LNCaP clone FGC (cell line): ENCODE results near the gene TFB1M.
"Not testable (repeated sequence)": the region's sequence is repeated elsewhere in the genome, so short reads cannot be mapped to it uniquely, and the experiment has no call there.

Experiments
- DNase-seq: peaks from one replicate; pipeline ENCODE4 v3.0.0-alpha.2; 2011; ENCODE audit warnings: low read depth
- H3K4me3 ChIP-seq: 2 replicates; pipeline ENCODE4 v1.5.1; 2011; ENCODE audit warnings: mild to moderate bottlenecking, low read depth, low read length, control low read depth
- TF ChIP-seq, protein P1 (sequence below): IDR thresholded peaks from 2 replicates; pipeline ENCODE4 v1.5.1; 2012; ENCODE audit warnings: mild to moderate bottlenecking; ENCODE audit not compliant: control insufficient read depth, insufficient read depth; ENCODE audit errors: extremely low read depth

TFB1M gene

DNA sequence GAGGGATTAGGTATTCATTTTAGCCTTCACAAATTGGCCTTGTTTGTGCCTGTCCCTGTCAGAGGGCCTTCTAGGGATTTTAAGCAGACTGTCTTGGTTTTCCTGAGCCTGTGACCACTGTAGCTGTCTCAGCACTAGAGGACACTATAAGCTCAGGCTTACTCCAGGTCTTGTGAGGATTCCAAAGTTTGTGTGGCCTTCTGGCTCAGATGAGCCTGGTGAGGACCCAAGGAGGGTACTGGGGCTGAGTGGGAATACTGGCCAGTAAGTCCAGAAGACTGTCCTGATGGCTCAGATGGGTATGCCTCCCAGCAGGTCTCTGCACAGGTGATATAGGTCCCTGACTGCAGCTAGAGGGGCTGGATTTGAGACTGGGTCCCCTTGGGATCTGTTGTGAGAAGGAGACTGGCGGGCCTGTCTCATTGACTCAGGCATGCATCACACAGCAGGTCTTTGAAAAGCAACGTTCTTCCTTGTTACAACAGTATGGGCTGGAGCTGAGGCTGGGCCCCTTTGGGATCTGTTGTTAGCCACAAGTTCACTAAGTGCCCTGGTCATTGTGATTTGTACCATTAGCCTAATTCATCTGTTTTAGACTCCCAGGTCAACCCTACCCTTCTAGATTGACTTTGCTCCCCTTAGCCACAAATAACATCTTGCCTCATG, 26.3 kb upstream of the TFB1M start:
- DNase-seq, result no peak
- H3K4me3 ChIP-seq, result no peak overlapping the region
- TF ChIP-seq, protein P1, sequence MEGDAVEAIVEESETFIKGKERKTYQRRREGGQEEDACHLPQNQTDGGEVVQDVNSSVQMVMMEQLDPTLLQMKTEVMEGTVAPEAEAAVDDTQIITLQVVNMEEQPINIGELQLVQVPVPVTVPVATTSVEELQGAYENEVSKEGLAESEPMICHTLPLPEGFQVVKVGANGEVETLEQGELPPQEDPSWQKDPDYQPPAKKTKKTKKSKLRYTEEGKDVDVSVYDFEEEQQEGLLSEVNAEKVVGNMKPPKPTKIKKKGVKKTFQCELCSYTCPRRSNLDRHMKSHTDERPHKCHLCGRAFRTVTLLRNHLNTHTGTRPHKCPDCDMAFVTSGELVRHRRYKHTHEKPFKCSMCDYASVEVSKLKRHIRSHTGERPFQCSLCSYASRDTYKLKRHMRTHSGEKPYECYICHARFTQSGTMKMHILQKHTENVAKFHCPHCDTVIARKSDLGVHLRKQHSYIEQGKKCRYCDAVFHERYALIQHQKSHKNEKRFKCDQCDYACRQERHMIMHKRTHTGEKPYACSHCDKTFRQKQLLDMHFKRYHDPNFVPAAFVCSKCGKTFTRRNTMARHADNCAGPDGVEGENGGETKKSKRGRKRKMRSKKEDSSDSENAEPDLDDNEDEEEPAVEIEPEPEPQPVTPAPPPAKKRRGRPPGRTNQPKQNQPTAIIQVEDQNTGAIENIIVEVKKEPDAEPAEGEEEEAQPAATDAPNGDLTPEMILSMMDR, result no peak

DNA sequence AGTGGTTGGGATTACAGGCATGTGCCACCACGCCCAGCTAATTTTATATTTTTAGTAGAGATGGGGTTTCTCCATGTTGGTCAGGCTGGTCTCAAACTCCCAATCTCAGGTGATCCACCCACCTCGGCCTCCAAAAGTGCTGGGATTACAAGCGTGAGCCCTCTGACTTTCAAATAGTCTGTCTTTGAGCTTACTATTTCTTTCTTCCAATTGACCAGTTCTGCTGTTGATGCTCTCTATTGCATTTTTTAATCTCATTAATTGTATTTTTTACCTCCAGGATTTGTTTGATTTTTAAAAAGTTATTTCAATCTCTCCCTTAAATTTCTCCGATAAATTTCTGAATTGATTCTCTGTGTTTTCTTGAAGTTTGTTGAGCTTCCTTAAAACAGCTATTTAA, 25.6 kb upstream of the TFB1M start:
- not testable (repeated sequence) for DNase-seq, H3K4me3 ChIP-seq

DNA sequence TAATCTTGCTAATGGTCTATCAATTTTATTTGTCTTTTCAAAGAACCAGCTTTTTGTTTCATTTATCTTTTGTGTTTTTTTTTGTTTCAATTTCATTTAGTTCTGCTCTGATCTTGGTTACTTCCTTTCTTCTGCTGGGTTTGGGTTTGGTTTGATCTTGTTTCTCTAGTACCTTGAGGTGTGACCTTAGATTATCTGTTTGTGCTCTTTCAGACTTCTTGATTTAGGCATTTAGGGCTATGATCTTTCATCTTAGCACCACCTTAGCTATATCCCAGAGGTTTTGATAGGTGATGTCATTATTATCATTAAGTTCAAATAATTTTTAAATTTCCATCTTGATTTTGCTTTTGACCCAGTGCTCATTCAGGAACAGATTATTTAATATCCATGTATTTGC, 24.0 kb upstream of the TFB1M start:
- not testable (repeated sequence) for H3K4me3 ChIP-seq, DNase-seq

DNA sequence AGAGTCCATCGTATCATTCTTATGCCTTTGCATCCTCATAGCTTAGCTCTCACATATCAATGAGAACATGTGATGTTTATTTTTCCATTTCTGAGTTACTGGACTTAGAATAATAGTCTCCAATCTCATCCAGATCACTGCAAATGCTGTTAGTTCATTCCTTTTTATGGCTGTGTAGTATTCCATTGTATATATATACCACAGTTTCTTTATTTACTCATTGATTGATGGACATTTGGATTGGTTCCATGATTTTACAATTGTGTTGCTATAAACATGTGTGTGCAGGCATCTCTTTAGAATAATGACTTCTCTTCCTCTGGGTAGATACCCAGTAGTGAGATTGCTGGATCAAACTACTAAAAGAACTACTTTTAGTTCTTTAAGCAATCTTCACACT, 21.0 kb upstream of the TFB1M start:
- DNase-seq, result no peak
- TF ChIP-seq, protein P1, result no peak
- H3K4me3 ChIP-seq, result no peak overlapping the region

DNA sequence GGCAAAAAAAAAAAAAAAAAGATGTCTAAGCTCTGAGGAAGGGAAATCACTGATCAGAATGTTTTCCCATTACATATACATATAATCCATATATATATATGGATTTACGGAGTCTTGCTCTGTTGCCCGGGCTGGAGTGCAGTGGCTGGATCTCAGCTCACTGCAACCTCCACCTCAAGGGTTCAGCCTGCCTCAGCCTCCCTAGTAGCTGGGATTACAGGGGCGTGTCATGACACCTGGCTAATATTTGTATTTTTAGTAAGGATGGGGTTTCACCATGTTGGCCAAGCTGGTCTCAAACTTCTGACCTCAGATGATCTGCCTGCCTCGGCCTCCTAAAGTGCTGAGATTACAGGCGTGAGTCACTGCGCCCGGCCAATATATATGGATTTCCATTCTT, 19.8 kb upstream of the TFB1M start:
- not testable (repeated sequence) for DNase-seq, H3K4me3 ChIP-seq

DNA sequence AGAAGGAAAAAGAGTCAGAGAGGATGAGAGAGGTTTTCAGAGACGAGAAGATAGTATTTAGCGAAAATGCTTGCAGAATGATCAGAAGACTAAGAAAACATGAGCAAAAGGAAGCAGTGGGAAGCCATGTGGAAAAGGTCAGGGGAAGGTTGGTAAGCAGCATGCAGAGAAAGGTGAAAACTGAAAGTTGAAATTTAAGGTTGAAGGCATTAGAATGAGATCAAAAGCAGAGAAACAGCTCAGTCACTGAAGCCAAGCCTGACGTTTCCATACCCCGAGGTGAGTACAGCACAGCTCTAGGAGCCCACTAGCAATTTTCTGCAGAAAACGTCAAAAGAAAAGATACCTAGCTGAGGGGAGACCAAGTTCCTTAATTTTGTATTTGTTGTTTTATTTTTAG, 19.1 kb upstream of the TFB1M start:
- DNase-seq, result no peak
- TF ChIP-seq, protein P1, result no peak
- H3K4me3 ChIP-seq, result no peak overlapping the region

DNA sequence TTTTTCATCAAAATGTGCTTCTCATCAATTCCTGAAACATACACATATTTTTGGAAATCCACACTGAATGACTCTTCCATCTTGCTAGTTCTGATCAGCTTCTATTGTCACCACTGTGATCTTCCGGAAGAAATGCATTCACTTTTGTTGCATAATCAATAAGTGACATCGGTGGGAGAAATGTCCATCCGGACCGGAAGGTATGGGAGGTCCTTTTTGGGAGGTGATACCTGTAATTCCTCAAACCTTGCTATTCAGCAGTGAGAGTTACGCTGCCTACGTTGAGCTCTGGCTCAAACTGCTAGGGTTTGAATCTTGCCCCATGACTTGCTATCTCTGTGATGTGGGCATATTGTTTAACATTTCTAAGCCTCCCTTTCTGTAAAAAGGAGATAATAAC, 16.6 kb upstream of the TFB1M start:
- DNase-seq, result no peak
- TF ChIP-seq, protein P1, result no peak
- no peak overlapping the region for H3K4me3 ChIP-seq

DNA sequence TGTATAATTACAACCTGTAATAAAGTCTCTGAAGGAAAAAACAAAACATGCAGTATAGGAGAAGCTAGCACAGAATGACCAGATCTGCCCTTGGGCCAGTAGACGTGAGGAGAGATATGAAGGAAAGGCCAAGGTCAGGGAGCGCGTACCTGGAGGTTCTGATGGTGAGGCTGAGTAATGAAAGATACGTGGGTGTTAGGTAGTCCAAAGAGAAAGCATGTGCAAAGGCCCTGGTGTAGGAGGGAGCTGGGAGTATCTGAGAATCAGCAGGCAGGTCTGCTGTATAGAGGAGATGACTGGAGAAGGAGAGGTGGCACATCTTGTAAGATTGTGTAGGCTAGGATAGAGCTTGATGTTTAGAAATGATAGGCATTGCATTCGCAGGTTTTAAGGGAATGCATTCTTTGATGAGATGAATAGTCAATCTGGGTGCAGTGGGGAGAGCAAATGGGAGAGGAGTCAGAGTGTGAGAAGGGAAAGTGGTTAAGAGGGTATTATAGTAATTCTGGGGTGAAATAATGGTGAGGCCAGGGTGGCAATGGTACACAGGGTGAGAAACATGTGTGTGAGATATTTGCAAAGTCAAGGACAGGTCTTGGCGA, 15.9 kb upstream of the TFB1M start:
- no peak for DNase-seq
- H3K4me3 ChIP-seq, result no peak overlapping the region
- TF ChIP-seq, protein P1, result no peak
